ENCODE results near the gene ANGPTL1.

DNA sequence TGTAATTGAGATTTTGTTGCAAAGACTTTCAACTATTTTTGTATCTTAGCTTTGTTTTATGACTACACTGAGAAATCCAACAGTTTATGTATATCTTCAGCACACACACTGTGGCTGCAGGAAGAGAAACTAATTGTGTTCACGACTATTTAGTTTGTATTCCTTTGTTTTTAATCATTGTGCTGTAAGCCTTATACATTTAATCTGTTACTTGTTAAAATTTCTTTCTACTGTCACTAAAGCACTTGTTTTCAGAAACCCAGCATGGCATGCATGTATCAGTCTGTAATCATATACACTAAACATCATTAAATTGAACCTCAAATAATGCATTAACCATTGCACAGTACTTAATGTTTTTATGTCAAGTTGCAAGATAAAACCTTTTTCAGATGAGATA, 656 bp downstream of the ANGPTL1 start:
- TF ChIP-seq CTCF (IDR thresholded peaks at IDR 0.05) (no peak), POLR2A (IDR thresholded peaks at IDR 0.05) (no peak)
